Measurements from ENCODE around the gene H6PD.

Gene H6PD

DNA sequence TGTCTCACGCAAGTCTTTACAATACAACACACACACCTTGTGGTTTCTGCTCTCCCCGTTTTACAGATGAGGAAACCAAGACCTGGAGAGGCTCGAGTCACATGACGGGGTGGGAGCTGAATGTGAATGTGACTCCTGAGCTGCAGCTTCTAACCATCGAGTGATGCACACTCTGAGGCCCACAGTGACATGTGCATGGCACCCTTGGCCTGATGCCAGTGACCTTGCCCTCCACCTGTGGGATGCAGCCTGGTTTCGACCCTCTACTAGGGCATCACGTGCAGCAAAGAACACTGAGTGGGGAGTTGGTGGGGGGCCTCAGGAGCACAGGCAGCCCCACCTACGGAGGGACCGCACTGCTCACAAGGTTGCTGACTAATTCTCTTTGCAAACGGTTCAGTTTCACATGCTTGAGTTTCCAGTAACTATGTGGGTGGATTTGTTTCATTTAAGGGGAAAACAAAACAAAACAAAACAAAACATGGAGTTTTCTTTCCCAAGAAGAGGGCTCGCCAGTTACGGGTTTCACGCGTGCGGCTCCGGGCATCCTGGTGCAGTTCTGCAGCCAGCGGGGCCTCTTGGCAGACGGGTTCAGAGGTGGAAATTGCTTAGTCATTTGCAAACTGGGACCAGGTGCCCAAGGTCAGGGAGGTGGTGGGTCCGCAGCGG lies 81.0 kb downstream of the H6PD start:
- peak; percentile 74 for DNase-seq (ENCODE audit: extremely low read depth, low read depth)
- TF ChIP-seq, protein P1, sequence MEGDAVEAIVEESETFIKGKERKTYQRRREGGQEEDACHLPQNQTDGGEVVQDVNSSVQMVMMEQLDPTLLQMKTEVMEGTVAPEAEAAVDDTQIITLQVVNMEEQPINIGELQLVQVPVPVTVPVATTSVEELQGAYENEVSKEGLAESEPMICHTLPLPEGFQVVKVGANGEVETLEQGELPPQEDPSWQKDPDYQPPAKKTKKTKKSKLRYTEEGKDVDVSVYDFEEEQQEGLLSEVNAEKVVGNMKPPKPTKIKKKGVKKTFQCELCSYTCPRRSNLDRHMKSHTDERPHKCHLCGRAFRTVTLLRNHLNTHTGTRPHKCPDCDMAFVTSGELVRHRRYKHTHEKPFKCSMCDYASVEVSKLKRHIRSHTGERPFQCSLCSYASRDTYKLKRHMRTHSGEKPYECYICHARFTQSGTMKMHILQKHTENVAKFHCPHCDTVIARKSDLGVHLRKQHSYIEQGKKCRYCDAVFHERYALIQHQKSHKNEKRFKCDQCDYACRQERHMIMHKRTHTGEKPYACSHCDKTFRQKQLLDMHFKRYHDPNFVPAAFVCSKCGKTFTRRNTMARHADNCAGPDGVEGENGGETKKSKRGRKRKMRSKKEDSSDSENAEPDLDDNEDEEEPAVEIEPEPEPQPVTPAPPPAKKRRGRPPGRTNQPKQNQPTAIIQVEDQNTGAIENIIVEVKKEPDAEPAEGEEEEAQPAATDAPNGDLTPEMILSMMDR (IDR thresholded peaks at IDR 0.05; ENCODE audit: low read depth, low read length), result no peak

DNA sequence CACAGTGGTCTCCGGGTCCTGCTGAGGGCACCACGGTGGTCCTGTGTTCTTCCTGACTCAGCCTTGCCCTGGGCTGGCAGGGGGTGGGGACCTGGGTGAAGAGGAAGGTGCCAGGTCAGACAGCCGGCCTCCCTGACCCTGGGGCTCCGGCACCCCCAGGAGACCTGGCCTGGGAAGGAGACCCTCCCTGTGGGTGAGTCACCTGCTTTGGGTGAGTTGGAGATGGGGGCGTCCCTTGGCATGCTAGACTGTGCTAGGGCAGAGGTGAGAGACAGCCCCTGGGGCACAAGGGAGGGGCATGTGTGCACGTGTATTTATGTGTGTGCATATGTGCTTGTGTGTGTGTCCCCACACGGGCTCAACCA lies 81.5 kb downstream of the H6PD start:
- no peak for DNase-seq (ENCODE audit: extremely low read depth, low read depth)
- TF ChIP-seq, protein P1 (IDR thresholded peaks at IDR 0.05; ENCODE audit: low read depth, low read length), result no peak

DNA sequence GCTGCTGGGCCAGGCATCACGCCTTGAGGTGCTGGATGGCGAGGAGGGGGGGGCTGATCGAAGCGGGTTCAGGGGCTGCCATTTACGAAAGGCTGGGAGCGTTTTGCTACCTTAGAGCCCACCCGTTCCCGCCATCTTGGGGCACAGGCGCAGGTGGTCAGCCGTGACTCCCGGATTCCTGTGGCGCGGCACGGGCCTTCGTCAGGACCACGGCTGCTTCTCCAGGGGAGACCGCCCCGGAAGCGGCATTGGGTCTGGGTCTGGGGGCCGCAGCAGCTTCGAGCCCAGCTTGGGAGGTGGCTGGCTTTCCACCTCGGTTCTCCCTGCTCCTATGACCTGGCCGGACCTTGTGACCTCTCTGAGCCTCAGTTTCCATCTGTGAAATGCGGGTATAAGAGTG lies 81.9 kb downstream of the H6PD start:
- no peak for DNase-seq (ENCODE audit: extremely low read depth, low read depth)
- TF ChIP-seq, protein P1 (IDR thresholded peaks at IDR 0.05; ENCODE audit: low read depth, low read length), result no peak

DNA sequence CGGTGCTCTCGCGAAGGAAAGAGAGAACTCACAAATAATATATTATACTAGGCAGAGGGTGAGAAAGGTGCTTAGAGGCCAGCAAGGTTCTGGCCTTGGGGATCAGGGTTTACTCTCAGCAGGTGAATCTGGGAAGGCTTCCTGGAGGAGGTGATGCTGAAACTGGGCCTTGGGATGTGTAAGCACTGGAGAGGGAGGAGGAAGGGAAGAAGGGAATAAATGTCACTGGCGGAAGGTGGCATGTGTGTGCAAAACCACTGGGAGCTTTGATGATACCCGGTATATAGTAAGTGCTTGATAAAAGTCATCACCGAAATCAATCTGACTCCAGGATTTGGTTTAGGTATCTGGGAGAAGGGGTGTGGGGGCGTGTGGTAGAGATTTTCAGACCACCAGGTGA lies 82.5 kb downstream of the H6PD start:
- TF ChIP-seq, protein P1 (IDR thresholded peaks at IDR 0.05; ENCODE audit: low read depth, low read length), result no peak

DNA sequence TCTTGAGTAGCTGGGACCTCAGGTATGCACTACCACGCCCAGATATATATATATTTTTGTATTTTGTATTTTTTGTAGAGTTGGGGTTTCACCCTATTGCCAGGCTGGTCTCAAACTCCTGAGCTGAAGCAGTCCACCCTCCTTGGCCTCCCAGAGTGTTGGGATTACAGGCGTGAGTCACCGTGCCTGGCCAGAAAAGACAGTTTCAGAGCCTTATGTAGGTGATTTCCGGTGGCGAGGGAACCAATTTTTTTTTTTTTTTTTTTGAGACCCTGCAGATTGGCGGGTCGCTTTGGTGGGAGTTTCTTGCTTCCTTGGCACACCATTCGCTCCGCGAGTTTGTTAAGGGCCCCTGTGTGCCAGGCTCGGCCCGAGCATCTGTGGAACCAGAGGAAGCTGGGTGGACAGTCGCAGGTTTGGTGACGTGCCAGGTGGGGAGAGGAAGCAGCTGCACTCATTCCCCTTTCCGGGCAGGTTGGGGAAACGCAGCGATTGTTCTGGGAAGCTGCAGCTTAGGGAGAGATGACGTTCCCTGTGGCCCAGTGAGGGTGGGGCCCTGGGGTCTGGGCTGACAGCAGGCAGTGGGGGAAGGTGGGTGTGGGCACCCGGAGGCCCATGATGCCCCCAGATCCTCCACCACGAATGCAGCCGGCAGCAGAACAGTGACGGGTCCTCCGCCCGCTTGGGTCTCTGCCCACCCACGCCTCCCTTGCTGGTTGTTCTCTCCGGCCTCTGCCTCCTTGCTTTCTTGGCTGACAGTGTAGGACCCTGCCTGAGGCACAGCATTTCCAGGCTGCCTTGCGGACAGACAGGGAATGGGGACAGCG lies 83.2 kb downstream of the H6PD start:
- TF ChIP-seq, protein P1 (IDR thresholded peaks at IDR 0.05; ENCODE audit: low read depth, low read length), result no peak
- DNase-seq (ENCODE audit: extremely low read depth, low read depth), result no peak

More for the DNA sequence above, 82.5 kb downstream of the H6PD start:
- DNase-seq (ENCODE audit: extremely low read depth, low read depth), result no peak

DNA sequence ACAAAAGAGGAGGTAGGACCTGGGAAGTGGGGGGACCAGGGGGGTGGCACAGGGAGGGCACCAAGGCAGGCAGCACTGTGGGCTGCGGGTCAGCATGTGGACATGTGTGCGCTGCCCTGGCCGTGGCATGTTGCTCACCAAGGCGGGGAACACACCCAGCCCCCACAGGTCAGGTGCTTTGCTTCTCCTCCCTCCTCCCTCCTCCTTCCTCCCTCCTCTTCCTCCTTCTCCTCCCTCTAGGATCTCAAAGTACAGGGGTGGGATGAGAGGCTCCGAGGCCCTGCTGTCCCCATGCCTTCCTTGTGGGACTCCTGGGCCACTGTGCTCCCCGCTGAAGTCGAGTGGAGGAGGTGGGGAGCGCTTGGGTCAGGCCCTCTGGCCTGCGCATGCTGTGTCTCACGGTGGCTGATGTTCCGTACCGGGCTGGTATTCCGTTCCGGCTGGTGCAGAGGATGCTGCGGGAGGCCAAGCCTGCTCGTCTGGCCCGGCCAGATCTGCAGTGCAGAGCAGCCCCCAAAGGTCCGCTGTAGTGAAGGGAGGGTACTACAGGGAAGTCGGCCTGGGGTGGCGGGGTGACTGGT lies 84.7 kb downstream of the H6PD start:
- TF ChIP-seq, protein P1 (IDR thresholded peaks at IDR 0.05; ENCODE audit: low read depth, low read length), result no peak
- no peak for DNase-seq (ENCODE audit: extremely low read depth, low read depth)

All from AG09319 (cell line).